Mesothelial cell of epicardium (in vitro differentiated cells): ENCODE measurements around the gene TBC1D5. TPM values are rescaled to one million over a fixed set of nuclear protein-coding genes. Genes with fewer than 3 reads are reported as not detected.

Source experiments
- DNase-seq, 2 experiments: peaks; one replicate each; pipeline ENCODE4 v3.0.0; 2021; ENCODE audit warnings: low spot score in 2 of 2; ENCODE audit not compliant: unreplicated experiment in 2 of 2
- H3K27ac Mint-ChIP-seq: 2 replicates; pipeline ENCODE4 v1.8.0; 2021; ENCODE audit warnings: mixed read lengths
- H3K27me3 Mint-ChIP-seq: 2 replicates; pipeline ENCODE4 v1.8.0; 2021; ENCODE audit warnings: low read depth, mixed read lengths
- H3K36me3 Mint-ChIP-seq: 2 replicates; pipeline ENCODE4 v1.8.0; 2021; ENCODE audit warnings: mixed read lengths
- H3K4me1 Mint-ChIP-seq: 2 replicates; pipeline ENCODE4 v1.8.0; 2021; ENCODE audit warnings: mixed read lengths
- H3K4me3 Mint-ChIP-seq: 2 replicates; pipeline ENCODE4 v1.8.0; 2021; ENCODE audit warnings: mild to moderate bottlenecking, moderate library complexity, mixed read lengths
- H3K9me3 Mint-ChIP-seq: 2 replicates; pipeline ENCODE4 v1.8.0; 2021; ENCODE audit warnings: mixed read lengths
- total RNA-seq: library from RNA; stranded (reverse); gene quantifications from 3 replicates; pipeline ENCODE4 v1.2.1, GENCODE V29; 2021
- TF ChIP-seq, protein P1 (sequence below): fragments of 200-600 bp; sonication (generic); IDR thresholded peaks from one replicate; pipeline ENCODE4 v1.5.0; 2021; ENCODE audit warnings: antibody characterized with exemption; ENCODE audit not compliant: unreplicated experiment

TBC1D5 gene
- total RNA-seq, 1 donor from 2014 or later, result 75.3 TPM

GRCh38 chr3:17430582-17430981, 311.8 kb downstream of the TBC1D5 start:
- peaks cover 7% of the 10 kb centered on the region for H3K9me3 Mint-ChIP-seq

DNA sequence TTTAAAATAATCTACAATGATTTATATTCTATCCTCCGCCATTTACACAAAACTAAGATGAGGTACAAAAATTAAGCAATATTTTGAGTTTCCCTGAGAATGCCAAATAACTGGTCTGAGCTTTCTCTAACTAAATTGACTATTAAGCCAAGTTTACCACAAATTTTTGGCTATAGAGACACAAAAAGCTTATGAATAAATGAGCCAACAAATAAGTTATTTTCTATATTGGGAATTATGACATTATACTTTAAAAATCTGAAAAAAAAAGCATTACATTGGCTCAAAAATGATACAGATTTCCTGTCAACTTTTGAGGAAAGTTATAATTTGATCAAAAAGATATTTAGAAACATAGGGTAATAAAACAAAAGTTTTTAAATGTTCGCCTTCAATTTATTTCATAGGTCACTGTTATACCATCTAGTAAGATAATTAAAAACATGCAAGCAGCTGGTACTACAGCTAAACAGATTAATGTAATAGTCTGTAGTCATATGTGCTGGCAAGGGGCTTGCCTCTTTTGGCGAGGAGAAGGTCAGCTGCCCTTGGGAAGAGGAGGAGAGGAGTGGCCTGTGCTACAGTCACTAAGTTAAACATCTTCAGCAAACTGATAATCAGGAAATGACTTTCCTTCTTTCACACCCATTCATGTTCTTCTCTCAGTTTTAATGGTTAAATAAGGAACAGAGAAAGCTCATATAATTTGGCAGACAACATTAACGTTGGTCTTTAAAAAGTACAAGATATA, 318.5 kb downstream of the TBC1D5 start:
- H3K27ac Mint-ChIP-seq, result no peak overlapping the region
- TF ChIP-seq, protein P1, sequence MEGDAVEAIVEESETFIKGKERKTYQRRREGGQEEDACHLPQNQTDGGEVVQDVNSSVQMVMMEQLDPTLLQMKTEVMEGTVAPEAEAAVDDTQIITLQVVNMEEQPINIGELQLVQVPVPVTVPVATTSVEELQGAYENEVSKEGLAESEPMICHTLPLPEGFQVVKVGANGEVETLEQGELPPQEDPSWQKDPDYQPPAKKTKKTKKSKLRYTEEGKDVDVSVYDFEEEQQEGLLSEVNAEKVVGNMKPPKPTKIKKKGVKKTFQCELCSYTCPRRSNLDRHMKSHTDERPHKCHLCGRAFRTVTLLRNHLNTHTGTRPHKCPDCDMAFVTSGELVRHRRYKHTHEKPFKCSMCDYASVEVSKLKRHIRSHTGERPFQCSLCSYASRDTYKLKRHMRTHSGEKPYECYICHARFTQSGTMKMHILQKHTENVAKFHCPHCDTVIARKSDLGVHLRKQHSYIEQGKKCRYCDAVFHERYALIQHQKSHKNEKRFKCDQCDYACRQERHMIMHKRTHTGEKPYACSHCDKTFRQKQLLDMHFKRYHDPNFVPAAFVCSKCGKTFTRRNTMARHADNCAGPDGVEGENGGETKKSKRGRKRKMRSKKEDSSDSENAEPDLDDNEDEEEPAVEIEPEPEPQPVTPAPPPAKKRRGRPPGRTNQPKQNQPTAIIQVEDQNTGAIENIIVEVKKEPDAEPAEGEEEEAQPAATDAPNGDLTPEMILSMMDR, result no peak
- H3K4me3 Mint-ChIP-seq, result no peak overlapping the region
- DNase-seq, result no peak
- no peaks in the 10 kb centered on the region for H3K36me3 Mint-ChIP-seq
- no peaks in the 10 kb centered on the region for H3K9me3 Mint-ChIP-seq
- H3K4me1 Mint-ChIP-seq, result peaks cover 14% of the 10 kb centered on the region
- no peaks in the 10 kb centered on the region for H3K27me3 Mint-ChIP-seq

More at GRCh38 chr3:17430582-17430981, 311.8 kb downstream of the TBC1D5 start:
- TF ChIP-seq, protein P1, result no peak
- no peaks in the 10 kb centered on the region for H3K27me3 Mint-ChIP-seq
- no peak for DNase-seq
- H3K27ac Mint-ChIP-seq, result no peak overlapping the region
- H3K4me3 Mint-ChIP-seq, result no peak overlapping the region
- H3K36me3 Mint-ChIP-seq, result peaks cover 7% of the 10 kb centered on the region
- H3K4me1 Mint-ChIP-seq, result peaks cover 7% of the 10 kb centered on the region

DNA sequence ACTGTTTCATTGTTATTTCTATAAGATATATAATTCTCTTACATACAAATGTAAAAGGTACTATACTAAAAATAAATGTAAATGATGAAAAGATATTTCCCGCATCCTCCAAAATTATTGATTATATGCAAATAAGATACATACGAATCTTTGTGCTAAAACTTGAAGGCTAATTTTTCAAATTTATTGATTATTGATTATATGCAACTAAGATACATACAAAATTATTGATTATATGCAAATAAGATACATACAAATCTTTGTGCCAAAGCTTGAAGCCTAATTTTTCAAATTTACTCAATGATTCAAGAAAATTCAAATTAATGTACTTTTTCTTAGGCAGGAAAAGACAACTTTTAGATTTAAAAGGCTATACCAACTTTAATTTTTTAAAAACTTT, 319.8 kb downstream of the TBC1D5 start:
- peaks cover 4% of the 10 kb centered on the region for H3K9me3 Mint-ChIP-seq
- H3K27me3 Mint-ChIP-seq, result no peaks in the 10 kb centered on the region
- no peaks in the 10 kb centered on the region for H3K36me3 Mint-ChIP-seq
- TF ChIP-seq, protein P1, result no peak
- H3K4me1 Mint-ChIP-seq, result peaks cover 14% of the 10 kb centered on the region
- no peak overlapping the region for H3K27ac Mint-ChIP-seq
- DNase-seq, result no peak
- H3K4me3 Mint-ChIP-seq, result no peak overlapping the region

- H3K27me3 Mint-ChIP-seq, result no peaks in the 10 kb centered on the region
- H3K27ac Mint-ChIP-seq, result no peak overlapping the region
- H3K4me3 Mint-ChIP-seq, result no peak overlapping the region
- H3K9me3 Mint-ChIP-seq, result peaks cover 4% of the 10 kb centered on the region
- peaks cover 14% of the 10 kb centered on the region for H3K4me1 Mint-ChIP-seq
- TF ChIP-seq, protein P1, result no peak
- H3K36me3 Mint-ChIP-seq, result peaks cover 3% of the 10 kb centered on the region
- DNase-seq, result no peak
These were observed 321.8 kb downstream of the TBC1D5 start for GRCh38 chr3:17420668-17421067.

GRCh38 chr3:17412950-17413530, 329.4 kb downstream of the TBC1D5 start:
- no peak overlapping the region for H3K27ac Mint-ChIP-seq
- no peaks in the 10 kb centered on the region for H3K27me3 Mint-ChIP-seq
- H3K36me3 Mint-ChIP-seq, result peaks cover 6% of the 10 kb centered on the region
- TF ChIP-seq, protein P1, result peak; percentile 60
- no peak overlapping the region for H3K4me3 Mint-ChIP-seq
- H3K4me1 Mint-ChIP-seq, result no peaks in the 10 kb centered on the region
- DNase-seq, result no peak
- H3K9me3 Mint-ChIP-seq, result peaks cover 7% of the 10 kb centered on the region
